ENCODE data around the gene GLB1L. TPM values are rescaled to one million over a fixed set of nuclear protein-coding genes. Genes with fewer than 3 reads are reported as not detected.

Gene GLB1L
- total RNA-seq, 1 experiment from 2014 or later: 12.3 TPM

- DNase-seq (ENCODE audit: low read depth): peak; percentile 71
Measured at GRCh38 chr2:219253753-219254589, 8.7 kb upstream of the GLB1L start, which contains the start of gene TUBA4A. TSS of gene TUBA4A (minus strand) at chr2:219253918. CDS start at chr2:219253858, 60 bp downstream.

DNA sequence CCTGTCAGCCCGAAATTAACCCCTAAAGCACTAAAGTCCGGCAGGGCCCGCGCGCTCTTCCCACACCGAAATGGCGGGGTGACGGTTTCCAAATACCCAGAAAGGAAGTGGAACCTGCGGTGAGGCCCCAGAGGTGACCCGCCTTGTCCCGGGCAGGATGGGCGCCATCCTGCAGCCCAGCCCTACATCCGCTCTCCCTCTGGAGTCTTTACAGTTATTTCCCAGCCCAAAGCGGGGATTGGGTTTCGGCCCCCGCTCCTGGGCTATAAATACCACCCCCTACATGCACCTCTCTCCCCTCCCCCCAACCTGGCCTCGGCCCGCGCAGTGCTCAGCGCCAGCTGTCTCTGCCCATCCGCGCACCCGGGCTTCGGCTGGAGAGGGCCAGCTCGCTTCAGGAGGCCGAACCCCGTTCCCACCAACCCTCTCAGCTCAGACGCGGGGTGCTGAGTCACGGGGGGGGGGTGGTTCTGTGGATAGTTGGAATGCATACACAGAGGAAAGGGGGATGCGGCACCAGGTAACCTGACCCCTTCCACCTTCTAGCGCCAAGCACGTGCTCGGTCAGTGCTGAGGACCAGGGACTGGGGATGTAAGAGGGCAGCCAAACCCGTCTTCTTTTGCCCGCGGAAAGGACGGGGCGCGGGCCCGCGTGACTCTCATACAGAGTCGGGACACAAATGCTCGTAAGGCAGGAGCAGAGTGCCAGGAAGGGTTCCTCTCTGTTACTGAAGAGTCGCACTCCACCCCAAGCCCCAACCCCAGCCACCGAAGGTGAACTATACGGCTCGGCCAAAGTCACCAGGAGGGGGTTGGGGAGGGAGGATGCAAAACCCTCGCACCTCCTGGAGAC, 7.9 kb upstream of the GLB1L start, which contains the start of gene TUBA4B:
TSS of gene TUBA4B (plus strand) at position 344 of the 853 bp plus-strand sequence. CDS start at position 509, 165 bp downstream.
- DNase-seq (ENCODE audit: low read depth): peak; percentile 90

DNA sequence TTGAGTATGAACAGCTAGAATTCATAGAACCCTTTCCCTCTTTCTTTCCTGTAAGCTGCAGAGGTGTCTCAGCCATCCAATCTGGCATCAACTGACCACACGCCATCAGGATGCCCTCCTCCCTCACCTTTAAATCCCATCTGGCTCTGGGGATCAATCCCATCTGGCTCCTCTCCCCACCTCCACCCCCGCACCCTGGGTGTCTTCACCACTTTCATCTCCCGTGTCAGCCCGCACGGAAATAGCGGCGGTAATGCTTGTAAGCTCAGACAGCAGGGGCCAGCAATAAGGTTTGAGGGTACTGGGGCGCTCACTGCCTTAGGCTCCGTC, 7.3 kb upstream of the GLB1L start:
- DNase-seq (ENCODE audit: low read depth): peak; percentile 18

DNA sequence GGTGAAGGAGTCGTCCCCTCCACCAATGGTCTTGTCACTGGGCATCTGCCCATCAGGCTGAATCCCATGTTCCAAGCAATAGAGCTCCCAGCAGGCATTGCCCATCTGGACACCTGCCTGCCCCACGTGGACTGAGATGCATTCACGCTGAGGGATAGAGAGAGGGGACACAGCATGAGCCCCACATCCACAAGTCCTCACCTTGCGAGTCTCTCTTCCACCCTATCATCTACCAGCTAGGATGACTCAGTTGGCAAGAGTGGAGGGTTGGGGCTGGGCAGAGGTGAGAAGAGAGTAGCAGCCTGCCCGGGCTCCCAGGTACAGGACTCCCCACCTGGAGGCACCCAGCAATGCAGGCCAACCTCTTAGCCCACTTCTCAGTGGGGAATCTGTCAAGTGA, 6.8 kb upstream of the GLB1L start:
- DNase-seq (ENCODE audit: low read depth): no peak

- DNase-seq (ENCODE audit: low read depth): peak; percentile 98
Measured at GRCh38 chr2:219251656-219252055, 6.4 kb upstream of the GLB1L start.

DNA sequence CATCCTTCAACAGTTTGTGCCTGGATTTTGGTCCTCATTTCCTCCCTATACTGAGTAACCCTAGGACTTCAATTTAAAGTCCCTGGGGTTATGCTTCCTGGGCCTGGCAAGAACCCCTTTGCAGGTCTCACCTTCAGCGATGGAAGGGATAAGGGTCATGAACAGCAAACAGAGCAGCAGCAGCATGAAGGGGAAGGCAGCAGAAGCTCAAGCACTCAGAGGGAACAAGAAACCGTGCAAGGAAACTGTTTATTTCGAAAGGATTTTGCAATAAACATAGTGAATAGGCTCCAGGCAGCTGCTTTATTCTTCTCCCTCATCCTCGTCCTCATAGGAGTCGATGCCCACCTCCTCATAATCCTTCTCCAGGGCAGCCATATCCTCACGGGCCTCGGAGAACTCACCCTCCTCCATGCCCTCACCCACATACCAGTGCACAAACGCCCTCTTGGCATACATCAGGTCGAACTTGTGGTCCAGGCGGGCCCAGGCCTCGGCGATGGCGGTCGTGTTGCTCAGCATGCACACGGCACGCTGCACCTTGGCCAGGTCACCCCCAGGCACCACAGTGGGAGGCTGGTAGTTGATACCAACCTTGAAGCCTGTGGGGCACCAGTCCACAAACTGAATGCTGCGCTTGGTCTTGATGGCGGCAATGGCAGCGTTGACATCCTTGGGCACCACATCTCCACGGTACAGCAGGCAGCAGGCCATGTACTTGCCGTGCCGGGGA, 5.0 kb upstream of the GLB1L start:
- DNase-seq (ENCODE audit: low read depth): no peak

DNA sequence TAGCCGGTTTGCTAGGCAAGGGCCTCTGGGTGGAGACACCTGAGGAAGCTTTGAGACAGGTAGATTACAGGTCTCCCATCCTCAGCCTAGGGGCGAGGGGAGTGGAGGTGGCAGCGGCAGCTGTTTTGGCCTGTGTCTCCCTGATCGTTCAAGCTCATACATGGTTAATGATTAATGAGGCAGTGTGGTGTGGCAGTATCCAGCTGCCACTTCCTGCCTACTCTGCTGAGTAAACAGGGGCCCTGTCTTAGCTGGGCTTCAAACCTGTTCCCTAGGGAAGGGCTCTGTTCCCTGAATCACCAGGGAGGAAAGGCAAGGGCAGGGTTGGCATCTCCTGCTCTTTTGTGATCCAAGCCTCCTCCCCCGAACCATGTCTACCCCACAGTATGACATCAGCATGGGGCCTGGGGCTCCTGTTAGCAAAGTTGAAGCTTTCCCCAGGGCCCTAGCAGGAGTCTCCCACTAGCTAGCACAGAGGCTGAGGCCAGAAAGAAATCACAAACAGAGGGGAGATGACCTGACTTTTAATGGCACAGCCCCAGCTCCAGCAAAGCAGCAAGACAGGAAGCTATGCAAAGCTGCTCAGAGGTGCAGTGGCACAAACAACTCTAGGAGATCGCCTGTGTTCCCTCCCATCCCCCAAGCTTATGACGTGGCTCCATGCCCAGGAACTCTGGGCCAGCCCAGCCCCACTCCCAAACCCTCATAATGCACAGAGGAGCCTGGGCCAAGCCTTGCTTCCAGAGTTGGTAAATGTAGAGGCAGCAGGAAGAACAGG, 4.1 kb upstream of the GLB1L start:
- DNase-seq (ENCODE audit: low read depth): peak; percentile 98

DNA sequence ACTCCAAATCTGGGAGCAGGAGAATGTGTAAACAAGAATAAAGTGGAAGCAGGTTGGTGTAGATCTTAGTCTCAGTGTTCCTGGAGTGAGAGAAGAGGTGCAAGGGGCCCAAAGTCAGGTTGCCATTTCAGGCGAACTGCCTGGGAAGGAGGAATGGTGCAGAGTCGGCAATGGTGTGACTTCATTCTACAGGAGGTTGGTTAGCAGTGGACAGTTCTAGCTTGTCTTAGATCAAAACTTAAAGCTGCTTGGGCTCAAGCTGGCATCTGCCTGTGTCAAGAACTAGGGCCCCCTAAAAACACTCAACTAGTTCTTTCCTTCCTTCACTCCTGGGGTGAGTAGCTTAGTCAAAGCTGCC, 3.6 kb upstream of the GLB1L start:
- no peak for DNase-seq (ENCODE audit: low read depth)

DNA sequence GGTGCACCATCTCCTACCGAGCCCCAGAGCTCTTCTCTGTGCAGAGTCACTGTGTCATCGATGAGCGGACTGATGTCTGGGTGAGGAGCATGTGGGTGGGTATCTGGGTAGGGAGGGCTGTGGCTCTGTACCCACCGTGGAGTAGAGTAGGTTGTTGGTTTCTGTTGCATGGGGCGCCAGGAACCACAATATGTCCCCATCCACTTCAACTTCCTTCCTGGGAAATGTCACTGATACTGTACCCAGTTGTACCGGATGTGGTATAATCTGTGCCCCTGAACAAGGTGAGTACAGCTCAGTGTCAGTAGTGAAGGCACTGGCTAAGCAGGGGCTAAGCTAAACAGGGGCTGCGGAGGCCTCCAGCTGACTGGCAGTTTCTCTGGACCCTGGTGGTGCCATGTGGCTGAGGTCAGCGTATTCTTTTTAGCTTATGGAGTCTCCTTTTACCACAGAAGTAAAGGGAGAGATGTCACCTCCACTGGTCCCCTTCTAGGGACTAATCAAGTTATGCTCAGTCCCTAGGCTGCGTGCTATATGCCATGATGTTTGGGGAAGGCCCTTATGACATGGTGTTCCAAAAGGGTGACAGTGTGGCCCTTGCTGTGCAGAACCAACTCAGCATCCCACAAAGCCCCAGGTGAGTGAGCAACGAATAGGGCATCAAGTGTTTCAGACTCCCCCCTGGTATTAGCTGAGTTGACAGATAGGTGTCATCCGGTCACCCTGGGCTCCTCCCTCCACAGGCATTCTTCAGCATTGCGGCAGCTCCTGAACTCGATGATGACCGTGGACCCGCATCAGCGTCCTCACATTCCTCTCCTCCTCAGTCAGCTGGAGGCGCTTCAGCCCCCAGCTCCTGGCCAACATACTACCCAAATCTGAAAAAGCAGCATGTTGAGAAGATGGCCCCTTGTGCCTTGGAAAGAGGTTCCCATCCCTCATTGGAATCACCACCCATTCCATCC, 2.7 kb upstream of the GLB1L start:
- DNase-seq (ENCODE audit: low read depth): no peak

DNA sequence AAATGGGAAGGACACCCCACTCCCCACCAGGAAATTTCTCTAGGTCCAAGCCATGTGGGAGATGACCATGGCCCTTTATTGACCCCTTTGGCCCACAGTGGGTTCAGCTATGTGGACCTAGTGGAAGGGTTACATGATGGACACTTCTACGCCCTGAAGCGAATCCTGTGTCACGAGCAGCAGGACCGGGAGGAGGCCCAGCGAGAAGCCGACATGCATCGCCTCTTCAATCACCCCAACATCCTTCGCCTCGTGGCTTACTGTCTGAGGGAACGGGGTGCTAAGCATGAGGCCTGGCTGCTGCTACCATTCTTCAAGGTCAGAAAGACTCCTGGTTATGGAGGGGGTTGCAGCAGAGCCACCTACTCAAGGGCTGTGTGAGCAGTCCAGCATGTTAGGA, 1.3 kb upstream of the GLB1L start:
- DNase-seq (ENCODE audit: low read depth): no peak

- DNase-seq (ENCODE audit: low read depth): peak; percentile 13
Measured at GRCh38 chr2:219245899-219246230, 621 bp upstream of the GLB1L start.

GRCh38 chr2:219244789-219245147, 476 bp downstream of the GLB1L start:
- DNase-seq (ENCODE audit: low read depth): no peak

- DNase-seq (ENCODE audit: low read depth): no peak
Measured at GRCh38 chr2:219243291-219243761, 1.9 kb downstream of the GLB1L start.

DNA sequence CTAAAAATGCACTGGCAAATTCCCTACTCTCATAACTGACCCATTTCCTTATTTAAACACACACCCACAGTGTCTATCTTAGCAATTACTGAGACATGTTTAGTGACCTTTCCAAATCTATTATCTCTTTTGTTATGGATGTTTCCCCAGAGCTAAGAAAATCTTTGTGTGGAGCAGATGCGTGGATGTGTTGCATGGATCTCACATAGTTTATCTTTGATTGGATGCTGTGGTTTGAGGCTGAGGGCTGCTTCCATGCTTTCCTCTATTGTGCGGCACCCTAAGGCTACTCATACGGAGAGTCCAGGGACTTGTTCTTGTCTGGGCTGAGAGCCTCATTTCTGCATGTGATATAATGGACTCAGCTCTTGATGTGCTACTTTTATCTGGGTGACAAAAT, 10.9 kb downstream of the GLB1L start:
- DNase-seq (ENCODE audit: low read depth): no peak

DNA sequence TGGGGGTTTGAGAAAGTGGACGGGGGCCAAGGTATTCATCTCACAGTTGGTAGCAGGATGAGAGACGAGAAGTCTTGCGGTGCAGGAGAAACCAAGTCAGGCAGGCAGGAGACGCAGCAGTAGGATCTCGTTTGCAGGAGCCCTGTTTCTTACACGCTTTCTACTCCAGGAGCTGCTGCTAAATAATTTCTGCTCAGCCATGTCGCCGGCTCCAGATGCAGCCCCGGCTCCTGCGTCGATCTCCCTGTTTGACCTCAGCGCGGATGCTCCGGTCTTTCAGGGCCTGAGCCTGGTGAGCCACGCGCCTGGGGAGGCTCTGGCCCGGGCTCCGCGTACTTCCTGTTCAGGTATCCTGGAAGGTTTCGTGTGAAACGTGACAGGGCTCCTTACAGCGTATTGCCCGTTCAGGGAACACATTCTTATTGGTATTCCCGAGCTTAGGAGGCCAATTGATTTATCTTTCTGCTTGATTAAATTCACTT, 15.1 kb downstream of the GLB1L start:
- DNase-seq (ENCODE audit: low read depth): peak; percentile 44

GRCh38 chr2:219229305-219230058, 15.8 kb downstream of the GLB1L start, which contains the start of the genes ANKZF1 and ATG9A:
TSS of gene ANKZF1 (plus strand) at chr2:219229806. CDS start at chr2:219230258, 452 bp downstream.
TSS of gene ATG9A (minus strand) at chr2:219229636. CDS start at chr2:219228024, 1,612 bp downstream.
- DNase-seq (ENCODE audit: low read depth): peak; percentile 98

DNA sequence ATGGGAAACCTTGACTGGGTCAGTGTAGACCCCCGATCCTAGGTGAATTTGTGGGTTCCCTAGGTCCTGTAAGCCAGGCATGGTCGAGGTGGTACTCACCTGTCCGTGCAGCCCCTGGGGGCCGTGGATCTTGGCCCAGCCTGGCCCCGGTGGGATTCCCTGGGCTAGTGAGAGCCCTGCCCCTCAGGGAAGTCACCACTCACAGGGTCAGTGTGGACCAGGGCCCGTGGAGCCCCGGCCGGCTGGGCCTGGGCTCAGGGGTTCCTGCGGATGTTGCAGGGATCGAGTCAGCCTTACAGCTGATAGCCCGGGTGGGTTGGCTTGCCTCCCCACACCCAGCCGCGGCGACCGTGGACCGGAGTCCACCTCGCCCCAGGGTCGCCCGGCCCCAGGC, 16.3 kb downstream of the GLB1L start:
- DNase-seq (ENCODE audit: low read depth): no peak

- DNase-seq (ENCODE audit: low read depth): no peak
Measured at GRCh38 chr2:219228041-219228910, 17.0 kb downstream of the GLB1L start.
